Prostate gland (tissue), 2 donors: ENCODE data around the gene FSD1L. TPM values are rescaled to one million over a fixed set of nuclear protein-coding genes. Genes with fewer than 3 reads are reported as not detected.
A peak's percentile ranks its signal among the peaks of the same experiment; 100 is the strongest.

Experiments used
- DNase-seq: peaks from one replicate; pipeline ENCODE4 v3.0.0-alpha.2; 2019; ENCODE audit warnings: low spot score
- H3K27ac ChIP-seq, 2 donors: fragments of 200-600 bp; sonication (generic); 2 replicates each; pipeline ENCODE4 v1.5.1; 2017 to 2019
- H3K27me3 ChIP-seq: fragments of 200-600 bp; sonication (generic); replicated peaks from 2 replicates; pipeline ENCODE4 v1.5.1; 2019; ENCODE audit not compliant: insufficient read depth
- H3K36me3 ChIP-seq, 2 donors: fragments of 200-600 bp; sonication (generic); 1 replicate in 1 of 2; 2 replicates in 1 of 2; pipeline versions ENCODE4 v1.5.1 to v1.8.1; 2017 to 2019
- H3K4me1 ChIP-seq: fragments of 200-600 bp; sonication (generic); replicated peaks from 2 replicates; pipeline ENCODE4 v1.5.1; 2019
- H3K4me3 ChIP-seq, 2 donors: fragments of 200-600 bp; sonication (generic); 2 replicates each; pipeline ENCODE4 v1.5.1; 2017 to 2019
- H3K9me3 ChIP-seq: fragments of 200-600 bp; sonication (generic); 2 replicates; pipeline ENCODE4 v1.5.1; 2017
- POLR2A ChIP-seq: fragments of 450-650 bp; IDR thresholded peaks from one replicate; pipeline ENCODE4 v1.6.1; 2016; ENCODE audit warnings: antibody characterized with exemption, mild to moderate bottlenecking
- POLR2AphosphoS5 ChIP-seq: sonication (generic); formaldehyde crosslinking; IDR thresholded peaks from one replicate; pipeline ENCODE4 v1.6.1; 2017; ENCODE audit warnings: antibody characterized with exemption
- WGBS: methylation state at CpG from one replicate; pipeline ENCODE4 v1.1.5; 2018; 5-methylcytosine and 5-hydroxymethylcytosine counted together
- intact Hi-C: fragments of 100-400 bp; cut with DNase I; formaldehyde crosslinking; loops from one replicate; pipeline ENCODE4 v1.14.2; 2022
- total RNA-seq, 2 donors: library from RNA; depleted of rRNA; stranded (reverse); fragments of >200 nt; gene quantifications; one replicate each; pipeline ENCODE4 v1.1.0, GENCODE V29; 2016
- TF ChIP-seq, protein P1 (sequence below), 4 experiments: fragments of 200-600 bp in 2 of 4; fragments of 450-650 bp in 2 of 4; sonication (generic) in 2 of 4; IDR thresholded peaks; 1 replicate in 3 of 4; 2 replicates in 1 of 4; pipeline ENCODE4 v1.5.1; 2016 to 2019; ENCODE audit warnings: antibody characterized with exemption in 4 of 4, mild to moderate bottlenecking in 2 of 4, moderate library complexity in 2 of 4

FSD1L gene
- total RNA-seq, 2 donors from 2014 or later: 1.6 to 4.8 TPM

DNA sequence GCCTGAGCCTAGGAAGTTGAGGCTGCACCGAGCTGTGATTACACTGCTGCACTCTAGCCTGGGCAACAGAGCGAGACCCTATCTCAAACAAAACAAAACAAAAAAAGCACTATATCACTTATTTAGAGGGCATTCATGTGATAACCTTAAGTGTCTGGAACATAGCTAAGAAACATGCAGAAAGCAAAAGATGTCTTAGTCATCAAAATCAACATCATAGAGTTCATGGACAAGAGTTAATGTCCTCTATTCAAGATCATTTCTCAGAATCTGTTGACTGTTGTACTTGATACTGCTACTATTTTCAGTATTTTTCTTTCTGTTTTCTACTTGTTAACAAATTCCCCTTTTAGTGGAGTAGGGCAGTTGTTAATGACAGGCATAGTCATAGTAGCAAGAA lies 25.4 kb downstream of the FSD1L start:
- DNase-seq: no peak
- whole genome bisulfite sequencing: 98% methylated on average over 2 of the region's 2 CpGs
- H3K4me1 ChIP-seq: no peaks in the 10 kb centered on the region
- intact Hi-C loops: no loop called here
- no peaks in the 10 kb centered on the region for H3K9me3 ChIP-seq
- TF ChIP-seq POLR2A: no peak
- no peak overlapping the region for H3K27ac ChIP-seq
- no peaks in the 10 kb centered on the region for H3K27me3 ChIP-seq
- H3K36me3 ChIP-seq: no peaks in the 10 kb centered on the region
- no peak overlapping the region for H3K4me3 ChIP-seq

DNA sequence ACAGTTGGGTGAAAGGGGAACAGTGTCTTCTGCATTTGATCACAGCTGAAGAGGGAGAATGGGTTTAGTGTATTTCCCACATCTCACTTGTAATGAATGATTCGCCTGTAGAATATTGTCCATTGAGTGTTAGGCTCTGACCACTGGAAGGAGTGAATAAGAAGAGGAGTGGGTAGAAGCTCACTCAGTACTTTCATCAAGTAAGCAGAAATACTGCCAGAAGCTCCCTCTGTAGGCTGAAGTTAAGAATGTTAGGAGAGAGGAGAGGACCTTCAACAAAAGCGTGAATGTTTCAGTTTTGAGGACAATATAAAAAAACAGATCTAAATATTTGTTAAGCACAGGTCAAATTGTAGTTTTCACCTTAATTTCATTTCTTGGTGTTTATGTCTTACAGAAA lies 27.5 kb downstream of the FSD1L start:
- H3K36me3 ChIP-seq: no peaks in the 10 kb centered on the region
- H3K27ac ChIP-seq: no peak overlapping the region
- no peaks in the 10 kb centered on the region for H3K4me1 ChIP-seq
- intact Hi-C loops: no loop called here
- H3K9me3 ChIP-seq: no peaks in the 10 kb centered on the region
- TF ChIP-seq POLR2A: no peak
- TF ChIP-seq, protein P1, sequence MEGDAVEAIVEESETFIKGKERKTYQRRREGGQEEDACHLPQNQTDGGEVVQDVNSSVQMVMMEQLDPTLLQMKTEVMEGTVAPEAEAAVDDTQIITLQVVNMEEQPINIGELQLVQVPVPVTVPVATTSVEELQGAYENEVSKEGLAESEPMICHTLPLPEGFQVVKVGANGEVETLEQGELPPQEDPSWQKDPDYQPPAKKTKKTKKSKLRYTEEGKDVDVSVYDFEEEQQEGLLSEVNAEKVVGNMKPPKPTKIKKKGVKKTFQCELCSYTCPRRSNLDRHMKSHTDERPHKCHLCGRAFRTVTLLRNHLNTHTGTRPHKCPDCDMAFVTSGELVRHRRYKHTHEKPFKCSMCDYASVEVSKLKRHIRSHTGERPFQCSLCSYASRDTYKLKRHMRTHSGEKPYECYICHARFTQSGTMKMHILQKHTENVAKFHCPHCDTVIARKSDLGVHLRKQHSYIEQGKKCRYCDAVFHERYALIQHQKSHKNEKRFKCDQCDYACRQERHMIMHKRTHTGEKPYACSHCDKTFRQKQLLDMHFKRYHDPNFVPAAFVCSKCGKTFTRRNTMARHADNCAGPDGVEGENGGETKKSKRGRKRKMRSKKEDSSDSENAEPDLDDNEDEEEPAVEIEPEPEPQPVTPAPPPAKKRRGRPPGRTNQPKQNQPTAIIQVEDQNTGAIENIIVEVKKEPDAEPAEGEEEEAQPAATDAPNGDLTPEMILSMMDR (IDR thresholded peaks at IDR 0.05): peak in 2 of 4 experiments; percentile 9 to 12
- WGBS: 74% methylated on average over 2 of the region's 2 CpGs
- no peaks in the 10 kb centered on the region for H3K27me3 ChIP-seq
- H3K4me3 ChIP-seq: no peak overlapping the region
- DNase-seq: no peak

DNA sequence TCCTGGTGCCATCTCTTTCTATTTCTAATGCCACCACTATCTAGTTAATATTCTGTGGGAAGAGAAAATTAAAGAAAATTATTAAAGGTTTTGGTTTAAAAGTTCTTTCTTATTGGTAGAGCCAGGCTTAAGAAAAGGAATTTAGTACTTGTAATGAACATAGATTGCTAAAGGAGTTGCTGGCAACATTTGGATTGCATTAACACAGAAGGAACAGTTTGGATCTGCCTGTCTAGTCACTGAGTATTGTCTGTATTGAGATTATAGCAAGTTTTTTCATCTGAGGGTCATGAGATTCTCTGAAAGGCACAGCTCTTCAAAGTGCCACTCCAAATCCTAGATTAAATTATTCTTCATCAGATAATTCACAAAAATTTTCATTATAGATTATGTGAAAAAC lies 32.0 kb downstream of the FSD1L start:
- no peaks in the 10 kb centered on the region for H3K27me3 ChIP-seq
- H3K36me3 ChIP-seq: no peaks in the 10 kb centered on the region
- TF ChIP-seq, protein P1 (IDR thresholded peaks at IDR 0.05): no peak
- no peak for TF ChIP-seq POLR2AphosphoS5
- TF ChIP-seq POLR2A: no peak
- no peak for DNase-seq
- intact Hi-C loops: no loop called here
- H3K4me1 ChIP-seq: no peaks in the 10 kb centered on the region
- no peak overlapping the region for H3K27ac ChIP-seq
- no peaks in the 10 kb centered on the region for H3K9me3 ChIP-seq
- no peak overlapping the region for H3K4me3 ChIP-seq

DNA sequence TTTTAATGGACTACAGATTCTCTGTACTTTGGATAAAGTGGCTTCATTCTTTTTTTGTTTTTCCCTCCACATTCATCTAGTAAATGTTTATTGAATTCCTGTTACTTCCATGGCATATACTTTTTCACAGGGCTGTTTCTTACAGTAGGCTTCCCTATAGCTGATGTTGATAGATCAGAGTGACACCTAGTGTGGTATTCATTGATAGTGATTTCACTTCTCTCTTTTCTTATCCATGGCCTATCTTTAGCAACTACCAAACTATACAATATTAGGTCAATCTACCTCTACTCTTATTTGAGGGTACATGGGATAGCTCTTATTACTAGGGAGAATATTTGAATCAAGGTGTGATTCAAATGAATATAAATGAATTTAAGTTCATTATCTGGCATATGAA lies 35.8 kb downstream of the FSD1L start:
- H3K27ac ChIP-seq: no peak overlapping the region
- H3K4me1 ChIP-seq: no peaks in the 10 kb centered on the region
- TF ChIP-seq, protein P1 (IDR thresholded peaks at IDR 0.05): no peak
- no peak for TF ChIP-seq POLR2A
- no peak for TF ChIP-seq POLR2AphosphoS5
- no peak overlapping the region for H3K4me3 ChIP-seq
- DNase-seq: no peak
- no peaks in the 10 kb centered on the region for H3K9me3 ChIP-seq
- no peaks in the 10 kb centered on the region for H3K36me3 ChIP-seq
- no peaks in the 10 kb centered on the region for H3K27me3 ChIP-seq
- intact Hi-C loops: no loop called here

DNA sequence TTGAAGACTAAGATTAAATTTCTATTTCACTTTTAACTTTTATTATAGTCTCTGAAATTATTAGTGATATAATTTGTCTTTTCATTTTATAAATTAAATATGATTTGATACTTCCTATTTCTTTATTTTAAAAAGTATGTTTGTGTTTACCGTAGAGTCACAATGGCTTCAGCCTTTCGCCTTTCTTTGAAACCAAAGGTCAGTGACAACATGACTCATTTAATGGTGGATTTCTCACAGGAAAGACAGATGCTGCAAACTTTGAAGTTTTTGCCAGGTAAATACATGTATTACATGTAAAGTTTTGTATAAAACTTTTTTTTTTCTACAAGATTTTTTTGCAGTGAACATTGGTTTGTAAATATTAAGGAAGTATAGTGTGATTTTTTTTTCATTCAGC lies 36.4 kb downstream of the FSD1L start:
- 95% methylated on average over 2 of the region's 2 CpGs for WGBS
- intact Hi-C loops: no loop called here
- Histone ChIP-seq H3K4me3 (no peak overlapping the region), H3K4me1 (no peaks in the 10 kb centered on the region), H3K9me3 (no peaks in the 10 kb centered on the region), H3K27me3 (no peaks in the 10 kb centered on the region), H3K36me3 (no peaks in the 10 kb centered on the region), H3K27ac (no peak overlapping the region)
- TF ChIP-seq POLR2A (no peak), POLR2AphosphoS5 (no peak)
- TF ChIP-seq, protein P1 (IDR thresholded peaks at IDR 0.05): no peak
- no peak for DNase-seq

DNA sequence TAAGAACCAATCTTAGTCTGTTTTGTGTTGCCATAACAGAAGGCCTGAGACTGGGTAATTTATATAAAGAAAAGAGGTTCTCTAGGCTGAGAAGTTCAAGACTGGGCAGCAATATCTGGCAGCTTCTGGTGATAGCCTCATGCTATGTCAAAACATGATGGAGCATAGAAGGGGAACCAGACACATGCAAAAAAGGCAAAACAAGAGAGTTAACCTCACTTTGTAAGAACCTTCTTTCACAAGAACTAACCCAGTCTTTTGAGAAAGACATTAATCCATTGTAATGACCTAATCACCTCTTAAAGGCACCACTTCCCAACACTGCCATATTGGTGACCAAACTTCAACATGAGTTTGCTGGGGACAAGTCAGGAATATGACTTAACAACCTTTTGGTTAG lies 37.3 kb downstream of the FSD1L start:
- intact Hi-C loops: no loop called here
- H3K27me3 ChIP-seq: no peaks in the 10 kb centered on the region
- no peaks in the 10 kb centered on the region for H3K9me3 ChIP-seq
- TF ChIP-seq, protein P1 (IDR thresholded peaks at IDR 0.05): no peak
- no peak for TF ChIP-seq POLR2AphosphoS5
- TF ChIP-seq POLR2A: no peak
- H3K36me3 ChIP-seq: no peaks in the 10 kb centered on the region
- H3K4me1 ChIP-seq: no peaks in the 10 kb centered on the region
- H3K4me3 ChIP-seq: no peak overlapping the region
- DNase-seq: no peak
- no peak overlapping the region for H3K27ac ChIP-seq
